HG02610 (cell line): ENCODE results near the gene PCDHB10.
"Not testable (repeated sequence)": the region's sequence is repeated elsewhere in the genome, so short reads cannot be mapped to it uniquely, and the experiment has no call there.

Source experiments
- ATAC-seq: cut with Tn5 transposase; IDR thresholded peaks from one replicate; pipeline ENCODE4 v1.9.1; 2021; ENCODE audit warnings: mild to moderate bottlenecking, moderate library complexity; ENCODE audit not compliant: unreplicated experiment

Gene PCDHB10

DNA sequence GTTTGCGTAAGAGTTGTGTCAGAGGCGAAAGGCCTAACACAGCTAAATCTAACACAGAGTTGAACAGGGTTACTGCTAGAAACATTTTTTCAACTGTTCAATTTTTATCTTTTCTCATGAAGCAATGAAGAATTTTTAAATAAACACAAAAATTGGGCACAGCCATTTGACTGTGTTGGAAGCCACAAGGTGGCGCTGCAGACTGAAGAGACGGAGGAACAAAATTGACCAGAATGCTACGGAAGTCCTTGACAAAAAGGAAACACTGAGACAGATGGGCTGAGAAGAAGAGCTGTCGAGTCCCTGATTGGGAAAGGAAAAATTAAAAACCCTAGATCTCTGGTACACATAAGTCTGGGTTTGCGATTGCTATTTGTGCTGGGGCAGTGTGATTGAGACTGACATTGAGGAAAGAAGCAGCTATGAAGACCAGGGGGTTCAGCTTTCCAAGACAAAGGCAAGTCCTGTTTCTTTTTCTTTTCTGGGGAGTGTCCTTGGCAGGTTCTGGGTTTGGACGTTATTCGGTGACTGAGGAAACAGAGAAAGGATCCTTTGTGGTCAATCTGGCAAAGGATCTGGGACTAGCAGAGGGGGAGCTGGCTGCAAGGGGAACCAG lies 5.1 kb upstream of the PCDHB10 start, which contains the start of gene PCDHB9:
Gene PCDHB9 (plus strand): TSS at position 265 of the 616 bp plus-strand sequence. CDS start 158 bp downstream, at position 423.
- ATAC-seq: no peak

DNA sequence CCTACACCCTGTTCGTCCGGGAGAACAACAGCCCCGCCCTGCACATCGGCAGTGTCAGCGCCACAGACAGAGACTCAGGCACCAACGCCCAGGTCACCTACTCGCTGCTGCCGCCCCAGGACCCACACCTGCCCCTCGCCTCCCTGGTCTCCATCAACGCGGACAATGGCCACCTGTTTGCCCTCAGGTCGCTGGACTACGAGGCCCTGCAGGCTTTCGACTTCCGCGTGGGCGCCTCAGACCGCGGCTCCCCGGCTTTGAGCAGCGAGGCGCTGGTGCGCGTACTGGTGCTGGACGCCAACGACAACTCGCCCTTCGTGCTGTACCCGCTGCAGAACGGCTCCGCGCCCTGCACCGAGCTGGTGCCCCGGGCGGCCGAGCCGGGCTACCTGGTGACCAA lies 3.5 kb upstream of the PCDHB10 start:
- not testable (repeated sequence) for ATAC-seq

DNA sequence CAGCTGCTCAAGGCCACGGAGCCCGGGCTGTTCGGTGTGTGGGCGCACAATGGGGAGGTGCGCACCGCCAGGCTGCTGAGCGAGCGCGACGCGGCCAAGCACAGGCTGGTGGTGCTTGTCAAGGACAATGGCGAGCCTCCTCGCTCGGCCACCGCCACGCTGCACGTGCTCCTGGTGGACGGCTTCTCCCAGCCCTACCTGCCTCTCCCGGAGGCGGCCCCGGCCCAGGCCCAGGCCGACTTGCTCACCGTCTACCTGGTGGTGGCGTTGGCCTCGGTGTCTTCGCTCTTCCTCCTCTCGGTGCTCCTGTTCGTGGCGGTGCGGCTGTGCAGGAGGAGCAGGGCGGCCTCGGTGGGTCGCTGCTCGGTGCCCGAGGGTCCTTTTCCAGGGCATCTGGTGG lies 3.0 kb upstream of the PCDHB10 start:
- ATAC-seq: not testable (repeated sequence)

DNA sequence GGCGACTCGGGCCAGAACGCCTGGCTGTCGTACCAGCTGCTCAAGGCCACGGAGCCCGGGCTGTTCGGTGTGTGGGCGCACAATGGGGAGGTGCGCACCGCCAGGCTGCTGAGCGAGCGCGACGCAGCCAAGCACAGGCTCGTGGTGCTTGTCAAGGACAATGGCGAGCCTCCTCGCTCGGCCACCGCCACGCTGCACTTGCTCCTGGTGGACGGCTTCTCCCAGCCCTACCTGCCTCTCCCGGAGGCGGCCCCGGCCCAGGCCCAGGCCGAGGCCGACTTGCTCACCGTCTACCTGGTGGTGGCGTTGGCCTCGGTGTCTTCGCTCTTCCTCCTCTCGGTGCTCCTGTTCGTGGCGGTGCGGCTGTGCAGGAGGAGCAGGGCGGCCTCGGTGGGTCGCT lies 2.2 kb downstream of the PCDHB10 start:
- ATAC-seq: not testable (repeated sequence)

DNA sequence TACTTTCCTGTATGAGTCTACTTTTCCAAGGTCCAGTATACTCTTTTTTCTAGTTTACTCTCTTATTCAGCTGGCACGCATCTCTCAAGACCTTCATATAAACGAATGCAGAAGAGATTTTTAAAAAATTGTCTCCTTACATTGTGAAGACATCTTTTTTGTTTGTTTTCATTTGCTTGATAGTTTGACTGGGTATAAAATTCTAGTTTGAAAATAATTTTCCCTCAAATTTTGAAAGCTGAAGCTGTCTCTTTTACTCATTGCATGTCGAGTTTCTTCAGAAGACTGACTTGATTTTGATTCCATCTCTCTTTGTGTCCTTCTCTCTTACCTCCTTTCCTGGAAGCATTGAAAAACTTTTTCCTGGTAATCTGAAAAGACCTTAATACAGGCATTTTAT lies 4.2 kb downstream of the PCDHB10 start:
- no peak for ATAC-seq

DNA sequence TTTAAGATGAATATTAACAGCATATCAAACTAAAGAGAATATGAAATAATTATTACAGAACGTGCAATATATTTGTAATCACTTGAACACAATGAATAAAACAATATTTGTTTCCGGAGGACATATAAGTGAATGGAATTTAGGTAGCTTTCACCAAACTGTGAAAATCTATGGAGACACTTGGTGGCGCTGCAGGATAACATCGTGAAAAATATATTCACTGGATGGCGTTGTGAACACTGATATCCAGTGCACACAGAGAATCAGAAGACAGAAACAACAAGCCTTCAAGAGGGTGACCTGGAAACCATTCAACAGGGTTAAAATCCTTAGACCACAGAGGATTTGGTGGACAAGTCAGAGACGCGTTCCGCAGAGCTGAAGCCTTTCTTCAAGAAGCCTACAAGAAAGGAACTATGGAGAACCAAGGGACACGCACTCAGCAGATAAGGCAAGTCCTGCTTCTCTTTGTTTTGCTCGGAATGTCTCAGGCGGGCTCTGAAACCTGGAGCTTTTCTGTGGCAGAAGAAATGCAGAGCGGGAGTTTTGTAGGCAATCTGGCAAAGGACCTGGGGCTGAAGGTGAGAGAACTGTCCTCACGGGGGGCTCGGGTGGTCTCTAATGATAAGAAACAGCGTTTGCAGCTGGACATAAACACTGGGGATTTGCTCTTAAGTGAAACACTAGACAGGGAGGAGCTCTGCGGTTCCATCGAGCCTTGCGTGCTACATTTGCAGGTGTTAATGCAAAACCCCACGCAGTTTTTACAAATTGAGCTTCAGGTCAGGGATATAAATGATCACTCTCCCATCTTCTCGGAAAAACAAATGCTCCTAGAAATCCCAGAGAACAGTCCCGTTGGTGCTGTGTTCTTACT lies 7.4 kb downstream of the PCDHB10 start, which contains the start of gene PCDHB11:
Gene PCDHB11 (plus strand): TSS at position 269 of the 877 bp plus-strand sequence. CDS start 148 bp downstream, at position 417.
- ATAC-seq: no peak

DNA sequence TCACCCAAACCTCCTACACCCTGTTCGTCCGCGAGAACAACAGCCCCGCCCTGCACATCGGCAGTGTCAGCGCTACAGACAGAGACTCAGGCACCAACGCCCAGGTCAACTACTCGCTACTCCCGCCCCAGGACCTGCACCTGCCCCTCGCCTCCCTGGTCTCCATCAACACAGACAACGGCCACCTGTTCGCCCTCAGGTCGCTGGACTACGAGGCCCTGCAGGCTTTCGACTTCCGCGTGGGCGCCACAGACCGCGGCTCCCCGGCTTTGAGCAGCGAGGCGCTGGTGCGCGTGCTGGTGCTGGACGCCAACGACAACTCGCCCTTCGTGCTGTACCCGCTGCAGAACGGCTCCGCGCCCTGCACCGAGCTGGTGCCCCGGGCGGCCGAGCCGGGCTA lies 9.0 kb downstream of the PCDHB10 start:
- ATAC-seq: not testable (repeated sequence)

DNA sequence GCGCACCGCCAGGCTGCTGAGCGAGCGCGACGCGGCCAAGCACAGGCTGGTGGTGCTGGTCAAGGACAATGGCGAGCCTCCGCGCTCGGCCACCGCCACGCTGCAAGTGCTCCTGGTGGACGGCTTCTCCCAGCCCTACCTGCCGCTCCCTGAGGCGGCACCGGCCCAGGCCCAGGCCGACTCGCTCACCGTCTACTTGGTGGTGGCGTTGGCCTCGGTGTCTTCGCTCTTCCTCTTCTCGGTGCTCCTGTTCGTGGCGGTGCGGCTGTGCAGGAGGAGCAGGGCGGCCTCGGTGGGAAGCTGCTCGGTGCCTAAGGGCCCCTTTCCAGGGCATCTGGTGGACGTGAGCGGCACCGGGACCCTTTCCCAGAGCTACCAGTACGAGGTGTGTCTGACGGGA lies 9.5 kb downstream of the PCDHB10 start:
- ATAC-seq: not testable (repeated sequence)

DNA sequence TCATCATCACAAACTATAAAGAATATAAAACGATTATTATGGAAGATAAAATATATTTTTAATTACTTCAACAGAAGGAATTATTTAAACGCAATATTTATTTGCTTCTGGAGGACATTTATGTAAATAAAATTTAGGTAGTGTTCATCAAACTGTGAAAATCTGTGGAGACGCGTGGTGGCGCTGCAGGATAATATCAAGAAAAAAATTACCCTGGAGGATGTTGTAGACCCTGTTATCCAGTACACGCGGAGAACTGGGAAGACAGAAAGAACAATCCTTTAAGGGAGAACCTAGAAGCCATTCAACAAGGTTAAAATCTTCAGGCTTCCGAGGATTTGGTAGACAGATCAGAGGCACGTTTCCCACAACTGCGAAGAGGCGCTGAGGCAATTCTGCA lies 16.3 kb downstream of the PCDHB10 start, which contains the start of gene PCDHB12:
Gene PCDHB12 (plus strand): TSS at position 242 of the 400 bp plus-strand sequence. CDS start 189 bp downstream, outside the sequence.
- no peak for ATAC-seq

DNA sequence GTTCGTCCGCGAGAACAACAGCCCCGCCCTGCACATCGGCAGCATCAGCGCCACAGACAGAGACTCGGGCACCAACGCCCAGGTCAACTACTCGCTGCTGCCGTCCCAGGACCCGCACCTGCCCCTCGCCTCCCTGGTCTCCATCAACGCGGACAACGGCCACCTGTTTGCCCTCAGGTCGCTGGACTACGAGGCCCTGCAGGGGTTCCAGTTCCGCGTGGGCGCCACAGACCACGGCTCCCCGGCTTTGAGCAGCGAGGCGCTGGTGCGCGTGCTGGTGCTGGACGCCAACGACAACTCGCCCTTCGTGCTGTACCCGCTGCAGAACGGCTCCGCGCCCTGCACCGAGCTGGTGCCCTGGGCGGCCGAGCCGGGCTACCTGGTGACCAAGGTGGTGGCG lies 18.1 kb downstream of the PCDHB10 start:
- ATAC-seq: not testable (repeated sequence)

DNA sequence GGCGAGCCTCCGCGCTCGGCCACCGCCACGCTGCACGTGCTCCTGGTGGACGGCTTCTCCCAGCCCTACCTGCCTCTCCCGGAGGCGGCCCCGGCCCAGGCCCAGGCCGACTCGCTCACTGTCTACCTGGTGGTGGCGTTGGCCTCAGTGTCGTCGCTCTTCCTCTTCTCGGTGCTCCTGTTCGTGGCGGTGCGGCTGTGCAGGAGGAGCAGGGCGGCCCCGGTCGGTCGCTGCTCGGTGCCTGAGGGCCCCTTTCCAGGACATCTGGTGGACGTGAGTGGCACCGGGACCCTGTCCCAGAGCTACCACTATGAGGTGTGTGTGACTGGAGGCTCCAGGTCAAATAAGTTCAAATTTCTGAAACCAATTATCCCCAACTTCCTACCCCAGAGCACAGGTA lies 18.7 kb downstream of the PCDHB10 start:
- not testable (repeated sequence) for ATAC-seq

DNA sequence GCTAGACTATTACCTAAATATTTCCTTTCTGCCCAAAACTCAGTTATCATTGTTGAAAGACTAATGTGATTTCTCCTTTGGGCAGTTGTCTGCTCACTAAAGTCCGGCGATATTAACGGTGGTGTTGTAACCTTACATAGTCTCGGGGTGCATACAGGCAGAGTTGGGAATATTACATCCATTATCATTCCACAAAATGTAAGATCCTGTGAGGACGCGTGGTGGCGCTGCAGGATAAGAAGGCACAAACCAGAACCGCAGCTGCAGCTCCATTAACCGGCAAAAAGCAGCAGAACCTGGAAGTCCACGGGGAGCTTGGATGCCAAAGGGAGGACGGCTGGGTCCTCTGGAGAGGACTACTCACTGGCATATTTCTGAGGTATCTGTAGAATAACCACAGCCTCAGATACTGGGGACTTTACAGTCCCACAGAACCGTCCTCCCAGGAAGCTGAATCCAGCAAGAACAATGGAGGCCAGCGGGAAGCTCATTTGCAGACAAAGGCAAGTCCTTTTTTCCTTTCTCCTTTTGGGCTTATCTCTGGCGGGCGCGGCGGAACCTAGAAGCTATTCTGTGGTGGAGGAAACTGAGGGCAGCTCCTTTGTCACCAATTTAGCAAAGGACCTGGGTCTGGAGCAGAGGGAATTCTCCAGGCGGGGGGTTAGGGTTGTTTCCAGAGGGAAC lies 21.6 kb downstream of the PCDHB10 start, which contains the start of gene PCDHB13:
Gene PCDHB13 (plus strand): TSS at position 264 of the 684 bp plus-strand sequence. CDS start 205 bp downstream, at position 469.
- ATAC-seq: not testable (repeated sequence)

DNA sequence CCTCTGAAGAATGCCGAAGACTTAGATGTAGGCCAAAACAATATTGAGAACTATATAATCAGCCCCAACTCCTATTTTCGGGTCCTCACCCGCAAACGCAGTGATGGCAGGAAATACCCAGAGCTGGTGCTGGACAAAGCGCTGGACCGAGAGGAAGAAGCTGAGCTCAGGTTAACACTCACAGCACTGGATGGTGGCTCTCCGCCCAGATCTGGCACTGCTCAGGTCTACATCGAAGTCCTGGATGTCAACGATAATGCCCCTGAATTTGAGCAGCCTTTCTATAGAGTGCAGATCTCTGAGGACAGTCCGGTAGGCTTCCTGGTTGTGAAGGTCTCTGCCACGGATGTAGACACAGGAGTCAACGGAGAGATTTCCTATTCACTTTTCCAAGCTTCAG lies 22.4 kb downstream of the PCDHB10 start:
- ATAC-seq: not testable (repeated sequence)

DNA sequence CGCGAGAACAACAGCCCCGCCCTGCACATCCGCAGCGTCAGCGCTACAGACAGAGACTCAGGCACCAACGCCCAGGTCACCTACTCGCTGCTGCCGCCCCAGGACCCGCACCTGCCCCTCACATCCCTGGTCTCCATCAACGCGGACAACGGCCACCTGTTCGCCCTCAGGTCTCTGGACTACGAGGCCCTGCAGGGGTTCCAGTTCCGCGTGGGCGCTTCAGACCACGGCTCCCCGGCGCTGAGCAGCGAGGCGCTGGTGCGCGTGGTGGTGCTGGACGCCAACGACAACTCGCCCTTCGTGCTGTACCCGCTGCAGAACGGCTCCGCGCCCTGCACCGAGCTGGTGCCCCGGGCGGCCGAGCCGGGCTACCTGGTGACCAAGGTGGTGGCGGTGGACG lies 23.4 kb downstream of the PCDHB10 start:
- ATAC-seq: not testable (repeated sequence)

DNA sequence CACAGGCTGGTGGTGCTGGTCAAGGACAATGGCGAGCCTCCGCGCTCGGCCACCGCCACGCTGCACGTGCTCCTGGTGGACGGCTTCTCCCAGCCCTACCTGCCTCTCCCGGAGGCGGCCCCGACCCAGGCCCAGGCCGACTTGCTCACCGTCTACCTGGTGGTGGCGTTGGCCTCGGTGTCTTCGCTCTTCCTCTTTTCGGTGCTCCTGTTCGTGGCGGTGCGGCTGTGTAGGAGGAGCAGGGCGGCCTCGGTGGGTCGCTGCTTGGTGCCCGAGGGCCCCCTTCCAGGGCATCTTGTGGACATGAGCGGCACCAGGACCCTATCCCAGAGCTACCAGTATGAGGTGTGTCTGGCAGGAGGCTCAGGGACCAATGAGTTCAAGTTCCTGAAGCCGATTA lies 23.9 kb downstream of the PCDHB10 start:
- not testable (repeated sequence) for ATAC-seq

DNA sequence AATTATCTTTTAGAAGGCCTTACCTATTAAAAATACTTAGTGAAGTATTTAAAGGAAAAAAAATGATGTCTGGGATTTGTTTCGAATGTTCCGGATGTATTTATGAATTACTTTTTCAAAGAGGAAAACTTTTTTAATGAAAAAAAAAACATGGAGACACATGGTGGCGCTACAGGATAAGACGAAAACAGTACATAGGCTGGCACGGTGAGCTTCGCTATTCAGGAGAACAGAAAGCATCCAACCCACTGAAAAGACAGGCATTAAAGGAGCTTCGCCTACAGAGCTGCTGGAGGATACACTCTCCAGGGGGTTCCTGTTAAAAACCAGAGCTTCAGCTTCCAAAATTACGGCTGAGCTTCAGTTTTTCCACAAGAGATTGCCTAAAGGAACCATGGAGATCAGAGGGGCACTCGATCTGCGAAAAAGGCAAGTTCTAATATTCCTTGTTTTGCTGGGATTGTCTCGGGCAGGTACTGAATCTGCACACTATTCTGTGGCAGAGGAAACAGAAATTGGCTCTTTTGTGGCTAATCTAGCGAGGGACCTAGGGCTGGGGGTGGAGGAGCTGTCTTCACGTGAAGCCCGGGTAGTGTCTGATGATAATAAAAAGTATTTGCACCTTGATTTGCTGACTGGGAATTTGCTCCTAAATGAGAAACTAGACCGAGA lies 31.1 kb downstream of the PCDHB10 start, which contains the start of gene PCDHB14:
Gene PCDHB14 (plus strand): TSS at position 232 of the 672 bp plus-strand sequence. CDS start 163 bp downstream, at position 395.
- no peak for ATAC-seq

DNA sequence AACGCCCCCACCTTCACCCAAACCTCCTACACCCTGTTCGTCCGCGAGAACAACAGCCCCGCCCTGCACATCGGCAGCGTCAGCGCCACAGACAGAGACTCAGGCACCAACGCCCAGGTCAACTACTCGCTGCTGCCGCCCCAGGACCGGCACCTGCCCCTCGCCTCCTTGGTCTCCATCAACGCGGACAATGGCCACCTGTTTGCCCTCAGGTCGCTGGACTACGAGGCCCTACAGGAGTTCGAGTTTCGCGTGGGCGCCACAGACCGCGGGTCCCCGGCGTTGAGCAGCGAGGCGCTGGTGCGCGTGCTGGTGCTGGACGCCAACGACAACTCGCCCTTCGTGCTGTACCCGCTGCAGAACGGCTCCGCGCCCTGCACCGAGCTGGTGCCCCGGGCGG lies 32.7 kb downstream of the PCDHB10 start:
- ATAC-seq: not testable (repeated sequence)

DNA sequence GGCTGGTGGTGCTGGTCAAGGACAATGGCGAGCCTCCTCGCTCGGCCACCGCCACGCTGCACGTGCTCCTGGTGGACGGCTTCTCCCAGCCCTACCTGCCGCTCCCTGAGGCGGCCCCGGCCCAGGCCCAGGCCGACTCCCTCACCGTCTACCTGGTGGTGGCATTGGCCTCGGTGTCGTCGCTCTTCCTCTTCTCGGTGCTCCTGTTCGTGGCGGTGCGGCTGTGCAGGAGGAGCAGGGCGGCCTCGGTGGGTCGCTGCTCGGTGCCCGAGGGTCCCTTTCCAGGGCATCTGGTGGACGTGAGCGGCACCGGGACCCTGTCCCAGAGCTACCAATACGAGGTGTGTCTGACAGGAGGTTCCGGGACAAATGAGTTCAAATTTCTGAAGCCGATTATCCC lies 33.3 kb downstream of the PCDHB10 start:
- not testable (repeated sequence) for ATAC-seq

DNA sequence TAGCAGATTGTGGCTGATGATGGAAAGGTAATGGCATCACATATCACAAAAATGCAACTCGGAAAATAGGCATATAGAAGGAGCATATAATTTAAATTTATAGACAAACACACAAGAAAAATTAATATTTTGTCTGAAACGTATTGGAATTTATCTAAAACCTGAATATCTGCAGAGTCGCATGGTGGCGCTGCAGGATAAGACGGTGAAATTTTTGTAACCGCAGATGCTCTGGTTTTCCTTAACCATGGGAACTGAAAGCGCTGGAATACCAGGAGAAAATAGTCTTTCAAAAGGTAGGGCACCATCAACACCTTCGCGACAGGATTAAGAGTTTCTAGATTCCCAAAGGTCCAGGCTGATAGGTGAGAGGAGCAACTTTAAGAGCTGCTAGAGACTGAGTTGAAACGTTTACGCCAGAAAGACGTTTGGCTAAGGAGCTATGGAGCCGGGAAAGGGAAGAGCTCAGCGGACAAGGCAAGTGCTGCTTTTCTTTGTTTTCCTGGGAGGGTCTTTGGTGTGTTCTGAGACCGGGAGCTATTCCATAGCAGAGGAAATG lies 42.0 kb downstream of the PCDHB10 start:
- no peak for ATAC-seq

DNA sequence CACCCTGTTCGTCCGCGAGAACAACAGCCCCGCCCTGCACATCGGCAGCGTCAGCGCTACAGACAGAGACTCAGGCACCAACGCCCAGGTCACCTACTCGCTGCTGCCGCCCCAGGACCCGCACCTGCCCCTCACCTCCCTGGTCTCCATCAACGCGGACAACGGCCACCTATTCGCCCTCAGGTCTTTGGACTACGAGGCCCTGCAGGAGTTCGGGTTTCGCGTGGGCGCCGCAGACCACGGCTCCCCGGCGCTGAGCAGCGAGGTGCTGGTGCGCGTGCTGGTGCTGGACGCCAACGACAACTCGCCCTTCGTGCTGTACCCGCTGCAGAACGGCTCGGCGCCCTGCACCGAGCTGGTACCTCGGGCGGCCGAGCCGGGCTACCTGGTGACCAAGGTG lies 43.8 kb downstream of the PCDHB10 start:
- ATAC-seq: not testable (repeated sequence)
